CD1c-positive myeloid dendritic cell (primary cell): ENCODE results near the gene MAGI1.

ENCODE experiments used
- DNase-seq: peaks from one replicate; pipeline ENCODE4 v3.0.0-alpha.2; 2016; ENCODE audit errors: extremely low spot score

Gene MAGI1

GRCh38 chr3:65485826-65486469, 552.8 kb downstream of the MAGI1 start:
- DNase-seq, result no peak

DNA sequence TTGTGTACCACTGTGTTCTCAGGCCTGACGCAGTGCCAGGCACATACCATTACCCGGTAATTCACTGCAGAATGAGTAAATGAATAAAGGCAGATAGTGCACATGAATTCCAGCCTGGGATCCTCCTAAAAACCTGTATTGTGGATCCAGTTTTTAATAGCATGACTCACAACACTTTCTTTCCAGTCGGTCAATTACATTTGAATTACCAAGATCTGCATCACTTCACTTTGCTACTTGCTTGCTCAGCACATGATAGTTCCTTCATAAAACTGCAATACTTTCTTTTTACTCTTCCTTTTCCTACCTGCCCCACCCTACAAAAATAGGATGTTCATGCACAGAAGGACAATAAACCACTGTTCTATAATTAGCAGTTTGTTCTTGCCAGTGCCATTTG, 553.8 kb downstream of the MAGI1 start:
- no peak for DNase-seq

- DNase-seq, result no peak
Observed at GRCh38 chr3:65483480-65483879, 555.2 kb downstream of the MAGI1 start.

DNA sequence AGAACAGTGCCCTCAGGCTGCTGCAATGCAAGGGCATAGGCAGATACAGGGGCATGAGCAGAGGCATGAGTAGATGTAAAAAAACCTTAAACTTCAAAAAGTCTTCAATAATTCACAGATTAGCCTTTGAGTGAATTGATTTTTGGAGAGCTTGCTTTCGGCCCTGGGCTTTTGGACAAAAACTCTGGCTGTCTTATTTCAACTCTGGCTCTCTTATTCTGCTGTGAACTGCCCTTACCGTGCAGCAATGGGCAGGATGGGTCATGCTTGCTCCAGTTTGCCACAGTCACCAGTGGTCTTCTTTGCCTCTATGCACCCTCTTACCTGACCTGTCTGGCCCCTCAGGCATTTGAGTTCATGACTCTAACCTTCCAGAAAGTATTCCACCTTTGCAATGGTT, 555.7 kb downstream of the MAGI1 start:
- no peak for DNase-seq

DNA sequence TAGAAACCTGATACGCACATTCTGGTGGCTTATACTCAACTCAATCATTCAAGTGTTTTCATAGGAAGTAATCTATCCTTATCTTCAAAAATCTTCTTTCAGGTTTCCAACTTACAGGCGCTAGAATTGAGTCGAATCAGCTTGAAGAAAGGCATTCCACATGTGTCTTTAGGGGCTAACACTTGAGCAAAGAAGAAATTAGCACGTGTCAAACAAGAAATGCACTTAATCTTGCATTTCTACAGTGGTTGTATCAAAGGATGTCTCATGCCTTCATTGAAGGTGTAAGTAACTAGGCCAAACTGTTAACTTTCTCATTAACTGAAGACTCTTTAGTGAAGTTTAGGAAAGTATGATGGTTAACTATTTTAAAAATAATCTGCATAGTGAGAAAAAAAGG, 557.6 kb downstream of the MAGI1 start:
- no peak for DNase-seq

- DNase-seq, result no peak
Observed at GRCh38 chr3:65479990-65480389, 558.7 kb downstream of the MAGI1 start.

DNA sequence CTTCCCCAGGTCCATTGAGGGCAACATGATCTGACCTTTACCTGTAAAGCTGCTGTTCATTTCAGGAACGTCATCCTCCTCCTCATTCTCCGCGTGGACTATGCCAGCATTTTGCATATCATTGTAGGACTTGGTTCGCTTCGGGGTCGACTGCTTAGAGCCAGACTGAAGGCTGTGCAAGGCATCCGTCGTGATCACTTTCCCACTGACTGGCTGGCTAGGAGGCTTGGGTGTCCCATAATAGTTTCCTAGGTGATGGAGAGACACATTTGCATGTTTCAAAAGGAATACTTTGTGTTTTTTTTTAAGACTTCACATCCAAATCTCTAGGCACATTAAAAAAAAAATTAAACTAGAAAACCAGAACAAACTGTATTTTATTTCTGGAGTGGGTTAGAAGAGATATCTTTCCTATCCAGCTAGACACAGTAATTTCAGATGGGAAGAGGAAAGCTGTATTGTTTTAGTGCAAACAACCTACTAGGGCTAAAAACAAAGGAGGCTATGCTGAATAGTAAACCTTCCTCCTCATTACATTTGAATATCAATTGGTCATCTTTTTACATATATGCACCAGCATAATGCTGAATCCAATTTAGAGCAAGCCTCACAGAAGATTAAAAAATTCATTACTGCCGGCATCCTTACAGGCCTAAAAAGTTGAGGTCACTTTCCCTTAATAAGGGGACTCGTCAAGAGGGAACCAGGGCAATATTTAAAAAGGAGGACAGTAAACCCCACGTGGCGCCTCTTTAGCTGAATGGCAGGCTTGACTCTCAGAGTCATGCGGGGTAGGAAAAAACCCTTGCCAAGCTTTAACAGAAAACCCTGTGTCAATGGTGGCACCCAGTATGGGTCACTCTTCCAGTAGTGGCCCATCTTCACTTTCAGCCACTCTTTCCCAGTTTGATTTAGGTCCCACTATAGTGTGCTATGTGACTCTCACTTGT, 559.9 kb downstream of the MAGI1 start:
- no peak for DNase-seq

- no peak for DNase-seq
Observed at GRCh38 chr3:65473736-65474135, 565.0 kb downstream of the MAGI1 start.

GRCh38 chr3:65472501-65472900, 566.2 kb downstream of the MAGI1 start:
- no peak for DNase-seq

GRCh38 chr3:65466300-65466988, 572.3 kb downstream of the MAGI1 start:
- no peak for DNase-seq

- DNase-seq, result no peak
Observed at GRCh38 chr3:65449841-65450428, 588.8 kb downstream of the MAGI1 start.

DNA sequence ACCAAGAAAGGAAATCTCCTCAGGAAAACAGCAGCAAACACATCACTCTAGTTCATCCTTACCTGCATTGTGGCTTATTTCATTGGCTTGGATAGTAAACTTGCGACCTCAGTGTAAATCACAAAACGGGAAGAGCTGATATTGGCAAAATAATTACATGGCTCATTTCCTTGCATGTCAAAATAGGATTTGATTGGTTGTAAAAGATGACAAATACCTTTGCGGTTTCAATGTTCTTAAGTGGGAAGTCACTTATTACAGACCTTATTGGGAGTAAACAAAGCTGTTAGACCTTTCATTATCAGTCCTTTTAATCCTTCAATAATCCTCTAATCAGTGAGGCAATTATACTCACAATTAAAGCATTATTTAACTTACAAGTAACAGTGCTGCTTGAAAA, 590.6 kb downstream of the MAGI1 start:
- DNase-seq, result no peak

- DNase-seq, result no peak
Observed at GRCh38 chr3:65445573-65446169, 593.0 kb downstream of the MAGI1 start.

DNA sequence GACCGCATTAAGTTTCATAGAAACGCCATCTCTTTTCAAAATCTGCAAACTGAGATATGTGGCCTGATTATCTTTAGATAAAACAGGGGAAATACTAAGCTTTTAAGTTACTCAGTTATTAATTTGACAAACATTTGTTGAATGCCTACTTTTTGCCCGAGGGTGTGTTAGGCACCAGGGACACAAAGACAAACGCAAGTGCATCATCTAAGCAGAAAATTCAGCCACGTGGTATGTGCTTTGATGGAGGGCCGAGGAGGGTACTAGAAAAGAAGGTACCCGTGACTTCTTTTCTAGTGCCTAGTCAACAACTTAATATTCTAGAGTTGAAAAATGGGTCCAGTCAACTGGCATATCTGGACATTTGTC, 594.3 kb downstream of the MAGI1 start:
- DNase-seq, result no peak

GRCh38 chr3:65443739-65444446, 594.8 kb downstream of the MAGI1 start:
- no peak for DNase-seq

DNA sequence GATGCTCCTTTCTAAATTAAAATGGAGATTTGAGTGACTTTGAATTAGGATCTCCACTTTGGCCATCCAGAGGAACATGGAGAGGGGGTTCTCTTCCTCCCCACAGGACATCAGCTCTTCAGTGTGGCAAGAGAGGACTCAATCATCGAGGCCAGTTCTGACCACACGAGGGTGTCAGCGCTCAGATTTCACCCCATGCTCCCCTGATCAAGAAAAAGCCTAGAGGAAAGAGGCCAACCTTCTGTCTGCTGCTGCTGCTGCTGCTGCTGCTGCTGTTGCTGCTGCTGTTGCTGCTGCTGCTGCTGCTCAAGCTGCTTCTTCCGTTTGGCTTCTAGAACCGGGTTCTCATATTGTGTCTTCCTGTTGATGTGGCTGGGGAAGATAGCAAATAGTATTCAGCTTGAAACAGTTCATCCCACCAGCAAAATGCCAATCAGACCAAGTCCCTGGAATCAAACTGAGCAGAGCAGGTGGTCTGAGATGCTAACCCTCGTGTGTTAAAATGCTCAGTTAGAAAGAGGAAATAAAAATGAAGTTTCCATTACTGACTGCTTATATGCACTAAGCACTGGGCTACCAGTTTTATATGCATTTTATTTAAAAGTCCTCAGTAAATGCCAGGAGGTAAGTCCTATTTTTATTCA, 599.0 kb downstream of the MAGI1 start:
- DNase-seq, result no peak

- DNase-seq, result no peak
Observed at GRCh38 chr3:65438612-65439011, 600.1 kb downstream of the MAGI1 start.

- no peak for DNase-seq
Observed at GRCh38 chr3:65438096-65438495, 600.6 kb downstream of the MAGI1 start.

DNA sequence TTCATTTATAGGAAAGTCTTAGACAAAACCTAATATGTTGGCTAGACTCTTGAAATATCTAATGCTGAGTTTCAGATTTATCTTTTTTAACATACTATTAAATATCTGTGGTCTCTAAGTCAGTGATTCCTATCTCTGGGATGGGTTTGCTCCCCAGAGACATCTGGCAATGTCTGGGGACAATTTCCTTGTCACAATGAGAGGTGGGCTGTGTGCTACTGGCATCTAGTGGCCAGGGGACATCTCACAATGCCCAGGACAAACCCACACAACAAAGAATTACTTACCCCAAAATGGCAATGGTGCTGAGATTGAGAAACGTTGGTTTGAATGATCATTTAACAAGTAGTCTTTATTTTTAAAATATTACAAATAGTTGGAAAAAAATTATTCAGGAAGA, 602.1 kb downstream of the MAGI1 start:
- no peak for DNase-seq

DNA sequence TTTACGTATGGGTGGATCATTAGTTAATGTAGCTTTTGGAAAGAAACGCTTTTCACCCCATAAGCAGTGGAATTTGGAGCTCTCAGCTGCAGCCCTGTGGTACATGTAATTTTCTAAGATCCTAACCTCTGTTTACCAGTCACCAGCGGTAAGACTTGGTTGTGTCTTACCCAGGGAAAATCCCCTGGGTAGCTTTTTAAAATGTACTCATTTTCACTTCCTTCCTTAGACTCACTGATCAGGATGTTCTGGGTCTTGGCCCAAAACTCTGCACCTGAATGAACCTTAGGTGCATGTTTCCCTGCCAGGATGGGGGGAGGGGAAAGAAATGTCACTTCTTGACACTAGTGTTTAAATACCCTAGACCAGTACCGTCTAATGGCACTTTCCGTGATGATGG, 605.2 kb downstream of the MAGI1 start:
- no peak for DNase-seq
